ENCODE data around the gene ZNF575. TPM values are rescaled to one million over a fixed set of nuclear protein-coding genes. Genes with fewer than 3 reads are reported as not detected.

The ZNF575 gene, protein sequence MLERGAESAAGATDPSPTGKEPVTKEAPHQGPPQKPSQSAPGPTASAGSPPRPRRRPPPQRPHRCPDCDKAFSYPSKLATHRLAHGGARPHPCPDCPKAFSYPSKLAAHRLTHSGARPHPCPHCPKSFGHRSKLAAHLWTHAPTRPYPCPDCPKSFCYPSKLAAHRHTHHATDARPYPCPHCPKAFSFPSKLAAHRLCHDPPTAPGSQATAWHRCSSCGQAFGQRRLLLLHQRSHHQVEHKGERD
- 0.17 and 0.59 TPM in 2 replicates for total RNA-seq

DNA sequence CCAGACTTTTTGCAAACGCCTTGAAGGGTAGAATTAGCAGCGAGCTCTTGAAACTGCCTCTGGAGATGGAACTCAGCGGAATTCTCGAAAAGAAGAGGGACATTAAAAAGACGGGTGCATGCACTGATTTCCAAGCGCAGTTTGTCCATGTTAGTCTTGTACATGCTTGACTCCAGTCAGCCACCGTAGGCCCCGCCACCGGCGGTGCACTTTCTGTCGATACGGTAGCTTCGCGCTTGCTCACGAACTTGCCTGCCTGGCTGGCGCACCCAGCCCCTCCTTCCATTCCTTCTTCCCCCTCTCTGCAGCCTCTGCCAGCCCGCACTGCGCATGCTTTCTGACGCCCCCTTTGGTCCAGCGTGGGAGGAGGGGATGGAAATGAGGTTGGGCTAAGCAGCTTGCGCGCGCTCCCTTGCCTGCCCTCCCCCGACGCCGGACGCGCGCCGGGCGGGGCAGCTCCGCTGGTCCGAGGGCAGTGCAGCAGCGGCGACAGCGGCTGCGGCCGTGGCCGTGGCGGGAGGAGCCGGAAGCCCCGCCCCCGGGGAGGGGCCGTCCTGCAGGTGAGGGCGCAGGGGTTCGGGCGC, at the start of gene ZNF575:
Gene ZNF575, plus strand, starts transcription at position 227 of the 584 bp plus-strand sequence. CDS start 1,235 bp downstream, outside the sequence.

DNA sequence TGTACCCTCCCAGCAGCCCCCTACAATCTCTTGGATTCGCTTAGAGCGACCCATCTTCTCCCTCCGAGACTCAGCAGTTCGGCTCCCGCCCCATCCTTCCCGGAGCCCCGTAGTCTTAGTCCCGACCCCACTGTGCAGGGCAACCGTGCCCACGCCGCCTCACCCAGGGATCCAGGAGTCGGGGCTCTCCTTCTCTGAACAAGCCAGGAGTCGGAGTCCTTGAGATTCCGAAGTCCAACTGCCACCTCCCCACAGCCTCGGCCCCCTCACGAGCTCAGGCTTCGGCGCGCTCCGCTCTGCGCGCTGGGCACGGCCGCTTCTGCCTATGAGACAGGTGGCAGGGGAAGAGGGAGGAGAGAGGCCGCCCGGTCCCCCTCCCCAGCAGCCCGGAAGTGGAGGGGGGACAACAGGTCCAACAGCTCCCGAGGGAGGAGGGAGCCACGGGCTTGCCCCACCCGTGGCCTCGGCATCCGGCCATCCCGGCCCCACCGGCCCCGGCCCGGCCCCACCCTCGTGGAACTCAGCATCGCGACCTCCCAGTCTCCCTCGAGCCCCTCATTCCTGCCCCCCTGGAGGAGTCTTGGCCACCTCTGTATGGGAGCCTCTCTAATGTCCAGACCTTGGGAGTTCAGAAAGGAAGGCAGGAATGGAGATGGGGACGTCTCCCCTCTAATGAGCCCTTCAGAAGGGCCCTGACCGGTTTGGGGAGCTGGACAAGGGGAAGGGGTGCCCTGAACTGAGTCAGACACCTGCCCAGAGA, 28.4 kb upstream of the ZNF575 start, which contains the start of gene PHLDB3:
Gene PHLDB3, minus strand, starts transcription at position 321 of the 760 bp plus-strand sequence. CDS start 628 bp downstream, outside the sequence.

DNA sequence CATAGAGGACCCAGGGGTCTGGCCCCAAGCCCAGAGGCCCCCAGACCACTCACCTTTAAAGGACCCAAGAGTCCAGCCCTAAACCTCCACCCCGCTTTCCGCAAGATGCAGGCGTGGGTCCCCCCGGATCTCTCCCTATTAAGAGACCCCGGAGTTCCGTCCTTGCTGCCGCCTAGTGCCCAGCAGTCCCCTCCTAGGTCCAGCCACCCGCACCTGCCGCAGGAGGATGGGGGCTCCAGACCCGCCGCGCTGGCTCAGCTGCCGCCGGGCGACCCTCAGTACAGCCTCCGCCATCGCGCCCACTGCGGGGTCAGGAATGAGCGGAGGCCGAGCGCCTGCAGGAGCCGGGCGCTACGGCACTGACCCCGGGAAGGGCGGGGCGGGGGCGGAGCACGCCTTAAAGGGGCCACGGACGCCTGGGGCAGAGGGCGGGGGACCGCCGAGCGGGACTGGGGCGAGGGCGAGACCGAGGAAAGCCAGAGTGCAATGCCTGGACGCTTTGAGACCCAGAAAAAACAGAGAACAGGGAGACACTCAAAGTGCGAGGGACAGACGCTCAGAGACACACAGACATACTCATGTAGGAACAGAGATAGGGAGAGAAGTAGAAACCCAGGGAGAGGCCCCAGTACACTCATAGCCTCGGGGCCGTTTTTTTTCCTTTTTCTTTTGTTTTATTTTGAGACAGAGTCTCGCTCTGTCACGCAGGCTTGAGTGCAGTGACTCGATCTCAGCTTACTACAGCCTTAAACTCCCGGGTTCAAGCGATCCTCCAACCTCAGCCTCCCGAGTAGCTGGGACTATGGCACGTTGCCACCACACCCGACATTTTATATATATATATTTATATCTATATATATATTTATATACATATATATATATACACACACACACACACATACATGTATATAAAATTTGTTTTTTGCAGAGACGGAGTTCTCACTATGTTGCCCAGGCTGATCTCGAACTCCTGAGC, 5.8 kb upstream of the ZNF575 start, which contains the start of gene ETHE1:
Gene ETHE1, minus strand, starts transcription at position 318 of the 976 bp plus-strand sequence. Its CDS starts 24 bp downstream, at position 294.

DNA sequence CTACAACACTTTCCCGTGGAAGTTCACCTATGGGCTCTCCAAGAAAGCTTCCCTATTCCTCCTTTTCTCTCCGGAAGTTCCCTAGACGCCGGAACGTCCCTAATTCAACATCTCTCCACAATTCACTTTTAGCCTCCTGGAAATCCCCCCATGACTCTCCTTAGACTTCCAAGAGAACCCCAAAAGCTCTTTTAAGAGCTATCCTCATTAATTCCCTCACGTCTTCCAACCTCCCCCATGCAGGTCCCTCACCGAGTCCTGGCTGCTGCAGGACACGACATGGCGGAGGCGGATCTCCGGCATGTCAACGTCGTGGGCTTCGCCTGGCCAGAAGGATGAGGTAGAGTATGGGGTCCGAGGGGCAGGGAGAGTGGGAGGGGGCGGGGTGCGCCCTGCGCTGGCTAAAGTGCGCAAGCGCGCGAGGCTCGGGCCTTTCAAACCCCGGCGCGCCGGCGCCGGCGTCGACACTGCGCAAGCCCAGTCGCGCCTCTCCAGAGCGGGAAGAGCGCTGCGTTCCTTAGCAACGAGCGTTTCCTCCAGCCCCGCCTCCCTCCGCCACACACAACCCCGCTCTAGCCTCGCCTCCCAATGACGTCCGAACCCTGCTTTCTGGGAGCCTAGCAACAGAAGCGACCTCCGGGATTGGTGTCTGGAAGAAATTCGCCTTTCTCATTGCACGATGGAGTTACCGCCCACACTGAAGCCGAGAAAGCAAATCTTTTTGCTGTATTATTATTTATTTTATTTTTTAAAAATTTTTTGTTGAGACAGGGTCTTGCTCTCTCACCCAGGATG, 42.4 kb downstream of the ZNF575 start, which contains the start of the genes PINLYP and XRCC1:
Gene PINLYP, plus strand, starts transcription at position 646 of the 795 bp plus-strand sequence. CDS start 1,391 bp downstream, outside the sequence.
Gene XRCC1, minus strand, starts transcription at position 372 of the 795 bp plus-strand sequence. Its CDS starts 69 bp downstream, at position 303.

Other genes starting within 250 kb of the ZNF575 start
- not detected in 2 replicates for gene CD177, start 179.5 kb upstream of the ZNF575 start, total RNA-seq
- gene TEX101, start 118.3 kb upstream of the ZNF575 start, total RNA-seq = not detected in 2 replicates
- 0.50 and 0.59 TPM in 2 replicates for gene LYPD3, start 67.6 kb upstream of the ZNF575 start, total RNA-seq
- gene PHLDB3, start 28.4 kb upstream of the ZNF575 start, total RNA-seq = 3.7 and 5.0 TPM in 2 replicates
- gene ETHE1, start 6.0 kb upstream of the ZNF575 start, total RNA-seq = 69.8 and 80.3 TPM in 2 replicates
- 40.0 and 48.0 TPM in 2 replicates for gene XRCC1, start 42.3 kb downstream of the ZNF575 start, total RNA-seq
- 6.2 and 7.3 TPM in 2 replicates for gene PINLYP, start 42.6 kb downstream of the ZNF575 start, total RNA-seq
- gene IRGQ, start 62.9 kb downstream of the ZNF575 start, total RNA-seq = 7.7 and 10.1 TPM in 2 replicates
- 8.4 and 11.0 TPM in 2 replicates for gene ZNF576, start 63.4 kb downstream of the ZNF575 start, total RNA-seq
- 0.34 TPM in 1 of 2 replicates, not detected in the other for gene SRRM5, start 78.9 kb downstream of the ZNF575 start, total RNA-seq
- 30.8 and 35.3 TPM in 2 replicates for gene ZNF428, start 86.4 kb downstream of the ZNF575 start, total RNA-seq
- 1.5 and 2.2 TPM in 2 replicates for gene CADM4, start 106.7 kb downstream of the ZNF575 start, total RNA-seq
- gene PLAUR, start 137.0 kb downstream of the ZNF575 start, total RNA-seq = 118 and 131 TPM in 2 replicates
- not detected in 2 replicates for gene IRGC, start 182.9 kb downstream of the ZNF575 start, total RNA-seq
- gene SMG9, start 221.8 kb downstream of the ZNF575 start, total RNA-seq = 14.9 and 22.9 TPM in 2 replicates
- 0.17 and 0.74 TPM in 2 replicates for gene KCNN4, start 247.8 kb downstream of the ZNF575 start, total RNA-seq